C4-2B (cell line): ENCODE results near the gene RANBP3.

Experiments used
- CTCF ChIP-seq: fragments of 450-650 bp; conservative IDR thresholded peaks from 2 replicates; pipeline ENCODE4 v1.5.1; 2017; ENCODE audit warnings: mild to moderate bottlenecking
- ZFX ChIP-seq: fragments of 450-650 bp; IDR thresholded peaks from 2 replicates; pipeline ENCODE4 v1.6.1; 2017

- TF ChIP-seq CTCF (no peak), ZFX (no peak)
These were observed 41.7 kb downstream of the RANBP3 start for GRCh38 chr19:5936292-5936592.
